HG03097 (cell line): Measurements from ENCODE around the gene USPL1.

Experiments used
- ATAC-seq: cut with Tn5 transposase; IDR thresholded peaks from one replicate; pipeline ENCODE4 v1.9.1; 2021; ENCODE audit not compliant: unreplicated experiment, low FRiP score

The USPL1 gene

DNA sequence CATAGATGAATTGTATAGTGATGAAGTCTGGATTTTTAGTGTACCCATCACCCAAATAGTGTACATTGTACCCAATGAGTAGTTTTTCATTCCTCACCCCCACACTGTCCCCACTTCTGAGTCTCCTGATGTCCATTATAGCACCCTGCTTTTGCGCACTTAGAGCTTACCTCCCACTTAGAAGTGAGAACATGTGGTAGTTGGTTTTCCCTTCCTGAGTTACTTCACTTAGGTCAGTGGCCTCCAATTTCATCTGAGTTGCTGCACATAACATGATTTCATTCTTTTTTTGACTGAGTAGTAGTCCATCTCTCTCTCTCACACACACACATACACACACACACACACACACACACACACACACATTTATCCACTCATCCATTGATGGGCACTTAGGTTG, 74.4 kb downstream of the USPL1 start:
- ATAC-seq: no peak

GRCh38 chr13:30696278-30697176, 78.8 kb downstream of the USPL1 start:
- no peak for ATAC-seq

DNA sequence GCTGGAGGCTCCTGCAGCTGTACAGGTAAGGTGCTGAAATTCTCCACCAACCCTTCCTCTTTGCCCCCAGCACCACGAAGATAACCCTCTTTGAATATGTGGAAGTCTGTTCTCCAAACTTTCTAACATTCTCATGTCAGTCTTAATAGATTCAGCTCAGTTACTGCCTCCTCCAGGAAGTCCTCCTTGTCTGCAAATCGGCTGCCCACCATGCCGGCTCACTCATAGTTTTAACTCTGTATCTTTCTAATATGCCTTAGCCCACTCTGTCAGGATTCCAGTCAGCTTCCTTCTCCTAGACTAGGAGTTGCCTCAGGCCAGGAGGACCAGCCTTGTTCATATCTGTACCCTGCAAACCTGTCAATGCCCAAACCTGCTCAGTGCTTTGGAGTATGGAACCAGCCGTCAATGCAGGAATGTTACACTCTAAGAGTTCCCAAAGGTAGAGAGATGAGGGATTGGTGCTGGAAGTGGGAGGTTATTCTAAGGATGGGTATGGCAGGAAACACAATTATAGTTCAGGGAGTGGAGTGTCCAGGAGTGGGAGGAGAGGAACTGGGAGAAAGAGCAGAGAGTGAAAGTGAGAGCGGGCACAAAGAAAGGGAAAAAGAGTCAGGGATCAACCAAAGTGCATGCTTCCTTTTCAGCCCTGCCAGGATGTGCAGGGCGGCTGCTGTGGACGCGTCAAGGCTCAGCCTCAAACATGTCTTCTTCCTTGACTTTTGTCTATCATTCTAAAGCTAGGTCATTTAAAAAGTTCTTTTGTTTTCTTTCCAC, 79.6 kb downstream of the USPL1 start:
- ATAC-seq: no peak

GRCh38 chr13:30697996-30698401, 80.3 kb downstream of the USPL1 start:
- no peak for ATAC-seq

- ATAC-seq: no peak
These were observed 80.8 kb downstream of the USPL1 start for GRCh38 chr13:30698488-30699005.

GRCh38 chr13:30700364-30700763, 82.6 kb downstream of the USPL1 start:
- ATAC-seq: no peak

GRCh38 chr13:30702006-30702405, 84.3 kb downstream of the USPL1 start:
- ATAC-seq: no peak

GRCh38 chr13:30704596-30704995, 86.9 kb downstream of the USPL1 start:
- ATAC-seq: no peak

DNA sequence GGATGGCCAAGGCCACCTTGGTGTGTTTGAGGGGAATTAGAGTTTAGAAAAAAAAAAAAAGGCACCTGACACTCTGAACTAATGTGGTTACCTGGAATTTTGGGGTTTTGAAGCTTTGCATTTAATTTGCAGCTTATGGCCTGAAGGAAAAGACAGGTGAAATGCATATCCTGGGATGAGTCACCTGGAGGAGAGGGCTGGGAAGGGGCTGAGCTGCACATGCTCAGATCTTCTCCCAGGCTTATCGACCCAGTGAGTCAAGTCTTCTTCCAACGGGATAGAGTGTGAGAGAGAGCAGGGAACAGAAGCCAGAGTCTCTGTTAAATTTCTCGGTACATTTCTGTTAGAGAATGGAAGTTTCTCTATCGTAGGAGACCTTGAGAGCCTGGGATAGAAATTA, 88.0 kb downstream of the USPL1 start:
- ATAC-seq: no peak

DNA sequence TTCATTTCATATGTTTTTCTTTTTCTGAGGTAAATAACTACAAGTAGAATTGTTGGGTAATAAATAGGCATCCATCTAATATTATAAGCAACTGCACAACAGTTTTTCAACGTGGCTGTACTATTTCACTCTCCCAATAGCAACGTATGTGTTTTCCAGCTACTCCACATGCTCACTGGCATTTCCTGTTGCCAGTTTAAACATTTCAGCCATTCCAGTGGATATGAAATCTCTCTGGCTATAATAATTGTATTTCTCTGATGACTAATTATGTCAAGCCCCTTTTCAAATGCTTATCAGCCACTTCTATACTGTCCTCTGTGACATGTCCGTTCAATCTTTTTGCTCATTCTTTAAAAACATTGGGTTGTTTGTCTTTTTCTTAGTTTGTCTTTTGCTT, 90.8 kb downstream of the USPL1 start:
- ATAC-seq: no peak
